SU-DHL-6 (cell line): ENCODE data around the gene PRM1.

Source experiments
- CTCF ChIP-seq: fragments of 200-600 bp; sonication (generic); IDR thresholded peaks from one replicate; pipeline ENCODE4 v1.5.1; 2017; ENCODE audit warnings: antibody characterized with exemption, mild to moderate bottlenecking, low read length, moderate library complexity; ENCODE audit not compliant: insufficient read depth, poor library complexity, severe bottlenecking
- EZH2phosphoT487 ChIP-seq: fragments of 200-600 bp; sonication (generic), shearing (Covaris generic); conservative IDR thresholded peaks from 2 replicates; pipeline ENCODE4 v1.6.1; 2018; ENCODE audit warnings: mild to moderate bottlenecking, antibody characterized with exemption, low read length, moderate library complexity, mixed read lengths

GRCh38 chr16:11236461-11237254 lies 44.5 kb downstream of the PRM1 start:
- TF ChIP-seq CTCF (no peak), EZH2phosphoT487 (no peak)
